HG02642 (cell line): ENCODE data around the gene IRX3.
"Not testable (repeated sequence)": the region's sequence is repeated elsewhere in the genome, so short reads cannot be mapped to it uniquely, and the experiment has no call there.

Experiments
- ATAC-seq: cut with Tn5 transposase; IDR thresholded peaks from one replicate; pipeline ENCODE4 v1.9.1; 2021; ENCODE audit warnings: mild to moderate bottlenecking; ENCODE audit not compliant: unreplicated experiment, poor library complexity

The IRX3 gene

GRCh38 chr16:54280751-54281150, 5.8 kb downstream of the IRX3 start:
- no peak for ATAC-seq

GRCh38 chr16:54277845-54278703, 8.5 kb downstream of the IRX3 start:
- no peak for ATAC-seq

- ATAC-seq: no peak
Measured at GRCh38 chr16:54275956-54276355, 10.6 kb downstream of the IRX3 start.

- no peak for ATAC-seq
Measured at GRCh38 chr16:54273566-54273965, 13.0 kb downstream of the IRX3 start.

GRCh38 chr16:54270711-54271110, 15.9 kb downstream of the IRX3 start:
- ATAC-seq: no peak

GRCh38 chr16:54269461-54269860, 17.1 kb downstream of the IRX3 start:
- ATAC-seq: no peak

GRCh38 chr16:54268766-54269165, 17.8 kb downstream of the IRX3 start:
- ATAC-seq: no peak

GRCh38 chr16:54268340-54268739, 18.2 kb downstream of the IRX3 start:
- no peak for ATAC-seq

GRCh38 chr16:54266363-54266955, 20.1 kb downstream of the IRX3 start:
- no peak for ATAC-seq

- ATAC-seq: no peak
Measured at GRCh38 chr16:54265575-54266107, 20.9 kb downstream of the IRX3 start.

- no peak for ATAC-seq
Measured at GRCh38 chr16:54253118-54253517, 33.5 kb downstream of the IRX3 start.

- no peak for ATAC-seq
Measured at GRCh38 chr16:54248863-54249710, 37.5 kb downstream of the IRX3 start.

GRCh38 chr16:54247705-54248104, 38.9 kb downstream of the IRX3 start:
- ATAC-seq: not testable (repeated sequence)

- no peak for ATAC-seq
Measured at GRCh38 chr16:54246454-54246821, 40.1 kb downstream of the IRX3 start.

GRCh38 chr16:54245788-54246453, 40.7 kb downstream of the IRX3 start:
- no peak for ATAC-seq

GRCh38 chr16:54244061-54244886, 42.3 kb downstream of the IRX3 start:
- no peak for ATAC-seq

GRCh38 chr16:54243202-54243601, 43.4 kb downstream of the IRX3 start:
- ATAC-seq: no peak

GRCh38 chr16:54242199-54242598, 44.4 kb downstream of the IRX3 start:
- no peak for ATAC-seq

- no peak for ATAC-seq
Measured at GRCh38 chr16:54241525-54241924, 45.1 kb downstream of the IRX3 start.
